ENCODE results near the gene LRRC74A.

The LRRC74A gene

GRCh38 chr14:76848879-76849278 lies 22.7 kb downstream of the LRRC74A start:
- DNase-seq (ENCODE audit: low spot score): no peak

GRCh38 chr14:76855066-76855465 lies 28.9 kb downstream of the LRRC74A start:
- DNase-seq (ENCODE audit: low spot score): no peak

- no peak for DNase-seq (ENCODE audit: low spot score)
These were observed 30.6 kb downstream of the LRRC74A start for GRCh38 chr14:76856769-76857168.

- DNase-seq (ENCODE audit: low spot score): no peak
These were observed 35.5 kb downstream of the LRRC74A start for GRCh38 chr14:76861574-76862255.

- no peak for DNase-seq (ENCODE audit: low spot score)
These were observed 36.5 kb downstream of the LRRC74A start for GRCh38 chr14:76862546-76863282.

GRCh38 chr14:76863724-76864407 lies 37.7 kb downstream of the LRRC74A start:
- no peak for DNase-seq (ENCODE audit: low spot score)

GRCh38 chr14:76866456-76866855 lies 40.2 kb downstream of the LRRC74A start:
- DNase-seq (ENCODE audit: low spot score): no peak

- peak; percentile 7 for DNase-seq (ENCODE audit: low spot score)
These were observed 41.6 kb downstream of the LRRC74A start for GRCh38 chr14:76867516-76868453.

- no peak for DNase-seq (ENCODE audit: low spot score)
These were observed 42.4 kb downstream of the LRRC74A start for GRCh38 chr14:76868454-76869170.

GRCh38 chr14:76870166-76870565 lies 44.0 kb downstream of the LRRC74A start:
- DNase-seq (ENCODE audit: low spot score): no peak

GRCh38 chr14:76872796-76873432 lies 46.7 kb downstream of the LRRC74A start:
- peak; percentile 58 for DNase-seq (ENCODE audit: low spot score)

GRCh38 chr14:76874734-76875133 lies 48.5 kb downstream of the LRRC74A start:
- no peak for DNase-seq (ENCODE audit: low spot score)

GRCh38 chr14:76876076-76876475 lies 49.9 kb downstream of the LRRC74A start:
- DNase-seq (ENCODE audit: low spot score): peak; percentile 51

GRCh38 chr14:76877871-76878270 lies 51.7 kb downstream of the LRRC74A start:
- DNase-seq (ENCODE audit: low spot score): no peak

- DNase-seq (ENCODE audit: low spot score): no peak
These were observed 54.2 kb downstream of the LRRC74A start for GRCh38 chr14:76880449-76880848.

- DNase-seq (ENCODE audit: low spot score): no peak
These were observed 55.1 kb downstream of the LRRC74A start for GRCh38 chr14:76881348-76881747.

GRCh38 chr14:76882651-76883050 lies 56.4 kb downstream of the LRRC74A start:
- no peak for DNase-seq (ENCODE audit: low spot score)

- DNase-seq (ENCODE audit: low spot score): no peak
These were observed 57.2 kb downstream of the LRRC74A start for GRCh38 chr14:76883447-76883846.

GRCh38 chr14:76884394-76884793 lies 58.2 kb downstream of the LRRC74A start:
- DNase-seq (ENCODE audit: low spot score): no peak

- DNase-seq (ENCODE audit: low spot score): no peak
These were observed 58.7 kb downstream of the LRRC74A start for GRCh38 chr14:76884853-76885276.

- DNase-seq (ENCODE audit: low spot score): no peak
These were observed 61.0 kb downstream of the LRRC74A start for GRCh38 chr14:76887191-76887590.

All from activated CD4-positive, alpha-beta T cell treated with anti-CD3 and anti-CD28 coated beads, Interleukin-2, Interleukin-4, amounts not matched to agents 100 ng/mL and 50 ng/mL, durations not matched to agents 16 hours and 8 hours (primary cell).